WI38 (cell line): Measurements from ENCODE around the gene OSBP2.

ENCODE experiments used
- H3K4me3 ChIP-seq: 2 replicates; pipeline ENCODE4 v1.5.1; 2011; ENCODE audit warnings: low read depth, mild to moderate bottlenecking, control low read depth, low read length
- TF ChIP-seq, protein P1 (sequence below): IDR thresholded peaks from 2 replicates; pipeline ENCODE4 v1.5.1; 2012; ENCODE audit warnings: low read depth, mild to moderate bottlenecking, control low read depth, low read length

The OSBP2 gene

GRCh38 chr22:30910358-30910757 lies 215.7 kb downstream of the OSBP2 start:
- H3K4me3 ChIP-seq = no peak overlapping the region
- TF ChIP-seq, protein P1, sequence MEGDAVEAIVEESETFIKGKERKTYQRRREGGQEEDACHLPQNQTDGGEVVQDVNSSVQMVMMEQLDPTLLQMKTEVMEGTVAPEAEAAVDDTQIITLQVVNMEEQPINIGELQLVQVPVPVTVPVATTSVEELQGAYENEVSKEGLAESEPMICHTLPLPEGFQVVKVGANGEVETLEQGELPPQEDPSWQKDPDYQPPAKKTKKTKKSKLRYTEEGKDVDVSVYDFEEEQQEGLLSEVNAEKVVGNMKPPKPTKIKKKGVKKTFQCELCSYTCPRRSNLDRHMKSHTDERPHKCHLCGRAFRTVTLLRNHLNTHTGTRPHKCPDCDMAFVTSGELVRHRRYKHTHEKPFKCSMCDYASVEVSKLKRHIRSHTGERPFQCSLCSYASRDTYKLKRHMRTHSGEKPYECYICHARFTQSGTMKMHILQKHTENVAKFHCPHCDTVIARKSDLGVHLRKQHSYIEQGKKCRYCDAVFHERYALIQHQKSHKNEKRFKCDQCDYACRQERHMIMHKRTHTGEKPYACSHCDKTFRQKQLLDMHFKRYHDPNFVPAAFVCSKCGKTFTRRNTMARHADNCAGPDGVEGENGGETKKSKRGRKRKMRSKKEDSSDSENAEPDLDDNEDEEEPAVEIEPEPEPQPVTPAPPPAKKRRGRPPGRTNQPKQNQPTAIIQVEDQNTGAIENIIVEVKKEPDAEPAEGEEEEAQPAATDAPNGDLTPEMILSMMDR = no peak

DNA sequence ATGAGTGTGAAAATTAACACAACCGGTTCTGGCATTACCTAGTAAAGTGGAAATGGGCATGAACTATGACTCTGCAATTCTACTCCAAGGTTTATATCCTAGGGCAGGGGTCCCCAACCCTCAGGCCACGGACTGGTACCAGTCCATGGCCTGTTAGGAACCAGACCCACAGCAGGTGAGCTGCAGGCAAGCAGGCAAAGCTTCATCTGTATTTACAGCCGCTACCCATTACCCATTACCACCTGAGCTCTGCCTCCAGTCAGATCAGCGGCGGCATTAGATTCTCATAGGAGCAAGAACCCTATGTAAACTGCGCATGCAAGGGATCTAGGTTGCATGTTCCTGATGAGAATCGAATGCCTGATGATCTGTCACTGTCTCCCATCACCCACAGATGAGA lies 224.1 kb downstream of the OSBP2 start:
- TF ChIP-seq, protein P1 = no peak

DNA sequence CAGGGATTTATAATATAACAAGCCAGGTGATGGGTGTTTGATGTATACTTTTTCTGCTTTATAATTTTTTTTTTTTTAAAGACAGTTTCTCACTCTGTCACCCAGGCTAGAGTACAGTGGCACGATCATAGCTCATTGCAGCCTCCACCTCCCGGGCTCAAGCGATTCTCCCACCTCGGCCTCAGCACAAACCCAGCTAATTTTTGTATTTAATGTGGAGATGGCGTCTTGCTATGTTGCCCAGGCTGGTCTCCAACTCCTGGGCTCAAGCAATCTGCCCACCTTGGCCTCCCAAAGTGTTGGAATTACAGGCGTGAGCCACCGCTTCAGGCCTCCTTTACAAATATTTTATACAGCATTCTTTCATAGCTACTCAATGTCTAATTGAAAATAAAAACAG lies 225.3 kb downstream of the OSBP2 start:
- no peak overlapping the region for H3K4me3 ChIP-seq

More for the DNA sequence above, 224.1 kb downstream of the OSBP2 start:
- H3K4me3 ChIP-seq = no peak overlapping the region

DNA sequence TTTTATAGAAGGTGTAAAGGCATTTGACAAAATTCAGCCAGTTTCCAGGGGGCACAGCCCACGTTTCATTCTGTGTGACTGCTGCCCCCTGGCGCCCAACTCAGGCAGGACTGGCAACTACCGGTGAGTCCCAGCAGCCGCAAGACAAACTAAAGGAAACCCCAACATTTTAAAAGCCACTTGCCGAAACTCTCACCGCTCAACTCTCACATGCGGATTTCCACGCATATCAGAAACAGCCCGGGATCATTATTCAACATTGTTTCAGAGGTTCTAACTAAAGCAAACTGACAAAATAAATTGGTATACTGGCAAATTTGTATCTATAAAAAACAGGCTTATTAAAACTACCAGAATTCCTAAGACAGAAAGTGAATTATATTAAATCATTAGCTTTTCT lies 225.7 kb downstream of the OSBP2 start:
- TF ChIP-seq, protein P1 = peak; percentile 89
- H3K4me3 ChIP-seq = no peak overlapping the region

More for the DNA sequence above, 225.3 kb downstream of the OSBP2 start:
- TF ChIP-seq, protein P1 = no peak

DNA sequence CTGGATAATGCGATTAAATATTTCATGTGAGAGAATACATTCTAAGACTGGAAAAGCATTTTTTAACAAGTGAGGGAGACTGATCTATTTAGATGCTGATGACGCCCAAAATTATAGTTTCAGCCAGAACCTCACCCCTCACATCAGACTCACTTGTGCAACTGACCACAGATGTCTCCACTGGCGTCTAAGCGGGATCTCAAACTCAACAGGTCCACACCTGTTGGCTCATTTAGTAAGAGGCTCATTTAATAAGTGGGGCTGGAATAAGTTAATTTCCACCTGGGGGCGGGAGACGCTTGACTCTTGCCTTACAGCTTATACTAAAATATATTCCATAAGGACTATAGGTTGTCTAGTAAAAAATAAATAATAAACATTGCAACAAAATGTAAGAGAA lies 226.4 kb downstream of the OSBP2 start:
- no peak overlapping the region for H3K4me3 ChIP-seq
- TF ChIP-seq, protein P1 = no peak

DNA sequence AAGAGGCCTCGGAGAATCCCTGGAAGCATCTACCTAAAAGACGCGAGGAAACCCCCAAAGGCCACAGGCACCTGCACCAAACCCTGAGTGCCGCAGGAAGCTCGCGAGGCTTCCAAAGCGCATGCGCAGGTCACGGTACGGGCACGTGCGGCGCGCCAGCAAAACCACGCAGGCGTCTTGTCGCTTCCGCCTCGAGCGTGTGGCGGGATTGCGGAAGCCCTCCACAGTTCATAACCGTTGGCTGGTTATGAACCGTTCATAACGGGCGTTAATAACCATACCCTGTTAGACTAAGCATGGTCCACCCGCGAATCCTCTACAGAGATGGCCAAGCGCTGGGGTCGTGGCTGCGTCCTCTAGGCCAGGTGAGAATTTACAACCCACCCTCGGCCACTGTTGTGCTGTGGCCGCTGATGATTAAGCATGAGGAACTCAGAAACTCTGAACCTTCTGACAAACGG lies 227.5 kb downstream of the OSBP2 start:
- no peak overlapping the region for H3K4me3 ChIP-seq
- TF ChIP-seq, protein P1 = no peak

GRCh38 chr22:30923168-30923900 lies 228.7 kb downstream of the OSBP2 start:
- TF ChIP-seq, protein P1 = no peak
- H3K4me3 ChIP-seq = no peak overlapping the region
